Muscle layer of colon (tissue), 2 donors: ENCODE data around the gene ALG2.

ENCODE experiments used
- H3K27ac ChIP-seq: one replicate; pipeline ENCODE4 v1.7.0; 2013; ENCODE audit warnings: low read depth, mild to moderate bottlenecking, low read length, moderate library complexity
- H3K27me3 ChIP-seq, 2 donors: one replicate each; pipeline ENCODE4 v1.7.0; 2013; ENCODE audit warnings: low read length in 2 of 2, mild to moderate bottlenecking in 2 of 2; ENCODE audit not compliant: insufficient read depth in 2 of 2, control insufficient read depth in 1 of 2
- H3K36me3 ChIP-seq: one replicate; pipeline ENCODE4 v1.7.0; 2013; ENCODE audit warnings: mild to moderate bottlenecking, low read length; ENCODE audit not compliant: insufficient read depth
- H3K4me1 ChIP-seq: one replicate; pipeline ENCODE4 v1.7.0; 2013; ENCODE audit warnings: mild to moderate bottlenecking, low read length; ENCODE audit not compliant: insufficient read depth
- H3K4me3 ChIP-seq, 2 donors: one replicate each; pipeline ENCODE4 v1.7.0; 2013; ENCODE audit warnings: low read length in 2 of 2, low read depth in 1 of 2, mild to moderate bottlenecking in 1 of 2, moderate library complexity in 1 of 2
- H3K9ac ChIP-seq: one replicate; pipeline ENCODE4 v1.7.0; 2013; ENCODE audit warnings: low read length
- H3K9me3 ChIP-seq: one replicate; pipeline ENCODE4 v1.7.0; 2013; ENCODE audit warnings: mild to moderate bottlenecking, low read length
- donor health status: abdominal sarcoma.
- donor health status: Adenocarcinoma of cecum.

ALG2 gene

DNA sequence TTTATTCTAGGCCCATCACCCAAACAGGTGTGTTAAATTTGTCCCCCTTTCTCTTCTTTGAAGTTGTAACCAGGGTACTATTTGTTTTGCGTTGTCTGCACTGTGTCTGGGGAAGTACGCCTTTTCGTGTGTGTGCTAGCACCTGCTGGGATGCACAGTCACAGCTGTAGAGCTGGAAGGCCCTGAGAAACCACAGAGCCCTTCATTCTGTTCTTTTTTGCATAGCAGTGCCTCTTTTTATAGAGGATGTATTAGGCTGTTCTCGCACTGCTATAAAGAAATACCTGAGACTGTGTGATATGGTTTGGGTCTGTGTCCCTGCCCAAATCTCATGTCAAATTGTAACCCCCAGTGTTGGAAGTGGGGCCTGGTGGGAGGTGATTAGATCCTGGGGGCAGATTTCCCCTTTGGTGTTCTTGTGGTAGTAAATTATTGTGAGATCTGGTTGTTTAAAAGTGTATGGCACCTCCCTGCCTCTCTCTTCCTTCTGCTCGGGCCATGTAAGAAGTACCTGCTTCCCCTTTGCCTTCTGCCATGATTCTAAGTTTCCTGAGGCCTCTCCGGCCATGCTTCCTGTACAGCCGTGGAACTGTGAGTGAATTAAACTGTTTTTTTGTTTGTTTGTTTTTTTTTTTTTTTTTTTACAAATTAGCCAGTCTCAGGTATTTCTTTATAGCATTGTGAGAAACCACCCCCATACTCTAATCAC lies 14.3 kb upstream of the ALG2 start:
- Histone ChIP-seq H3K4me3 (no peak overlapping the region), H3K27me3 (no peaks in the 10 kb centered on the region), H3K9ac (no peak overlapping the region), H3K9me3 (no peaks in the 10 kb centered on the region), H3K4me1 (peaks cover 12% of the 10 kb centered on the region), H3K27ac (no peak overlapping the region), H3K36me3 (peaks cover 24% of the 10 kb centered on the region)

- Histone ChIP-seq H3K9ac (no peak overlapping the region), H3K27me3 (no peaks in the 10 kb centered on the region), H3K4me3 (no peak overlapping the region), H3K4me1 (peaks cover 12% of the 10 kb centered on the region), H3K36me3 (peaks cover 34% of the 10 kb centered on the region), H3K27ac (no peak overlapping the region), H3K9me3 (no peaks in the 10 kb centered on the region)
These were observed 13.3 kb upstream of the ALG2 start for GRCh38 chr9:99235069-99235468.

GRCh38 chr9:99234618-99235017 lies 12.9 kb upstream of the ALG2 start:
- Histone ChIP-seq H3K27ac (no peak overlapping the region), H3K9ac (no peak overlapping the region), H3K4me1 (peaks cover 12% of the 10 kb centered on the region), H3K4me3 (no peak overlapping the region), H3K9me3 (no peaks in the 10 kb centered on the region), H3K36me3 (peaks cover 34% of the 10 kb centered on the region), H3K27me3 (no peaks in the 10 kb centered on the region)

GRCh38 chr9:99231711-99232110 lies 10.0 kb upstream of the ALG2 start:
- Histone ChIP-seq H3K9ac (no peak overlapping the region), H3K4me3 (no peak overlapping the region), H3K27ac (no peak overlapping the region), H3K9me3 (no peaks in the 10 kb centered on the region), H3K4me1 (peaks cover 12% of the 10 kb centered on the region), H3K27me3 (no peaks in the 10 kb centered on the region), H3K36me3 (peaks cover 46% of the 10 kb centered on the region)

GRCh38 chr9:99230206-99230605 lies 8.5 kb upstream of the ALG2 start:
- H3K4me3 ChIP-seq, result no peak overlapping the region
- H3K9ac ChIP-seq, result no peak overlapping the region
- H3K9me3 ChIP-seq, result no peaks in the 10 kb centered on the region
- peaks cover 50% of the 10 kb centered on the region for H3K36me3 ChIP-seq
- no peaks in the 10 kb centered on the region for H3K27me3 ChIP-seq
- peaks cover 10% of the 10 kb centered on the region for H3K4me1 ChIP-seq
- H3K27ac ChIP-seq, result no peak overlapping the region

- H3K4me3 ChIP-seq, result no peak overlapping the region
- H3K9me3 ChIP-seq, result no peaks in the 10 kb centered on the region
- H3K27ac ChIP-seq, result no peak overlapping the region
- H3K4me1 ChIP-seq, result peaks cover 23% of the 10 kb centered on the region
- no peaks in the 10 kb centered on the region for H3K27me3 ChIP-seq
- H3K36me3 ChIP-seq, result peaks cover 39% of the 10 kb centered on the region
- no peak overlapping the region for H3K9ac ChIP-seq
These were observed 4.3 kb upstream of the ALG2 start for GRCh38 chr9:99226054-99226453.

DNA sequence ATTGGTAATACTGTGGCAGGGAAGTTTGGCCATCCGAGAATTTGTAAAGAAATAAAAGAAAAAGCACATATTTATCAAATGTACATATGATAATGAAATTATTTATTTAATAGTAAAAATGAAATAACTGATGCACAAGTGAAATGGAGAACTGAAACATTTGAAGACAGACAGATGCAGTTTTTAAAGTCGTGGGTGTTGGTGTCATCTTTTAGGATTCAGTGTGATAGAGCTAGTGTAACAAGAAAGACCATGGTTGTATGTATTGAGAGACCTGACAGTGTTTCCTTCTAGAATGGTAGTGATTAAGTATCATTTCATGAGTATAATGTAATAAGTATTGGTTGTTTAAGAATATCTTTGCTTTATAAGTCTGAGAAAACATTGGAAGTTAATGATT lies 2.7 kb upstream of the ALG2 start:
- no peak overlapping the region for H3K9ac ChIP-seq
- no peak overlapping the region for H3K4me3 ChIP-seq
- no peak overlapping the region for H3K27ac ChIP-seq
- H3K27me3 ChIP-seq, result no peaks in the 10 kb centered on the region
- peaks cover 28% of the 10 kb centered on the region for H3K36me3 ChIP-seq
- peaks cover 37% of the 10 kb centered on the region for H3K4me1 ChIP-seq
- H3K9me3 ChIP-seq, result no peaks in the 10 kb centered on the region

DNA sequence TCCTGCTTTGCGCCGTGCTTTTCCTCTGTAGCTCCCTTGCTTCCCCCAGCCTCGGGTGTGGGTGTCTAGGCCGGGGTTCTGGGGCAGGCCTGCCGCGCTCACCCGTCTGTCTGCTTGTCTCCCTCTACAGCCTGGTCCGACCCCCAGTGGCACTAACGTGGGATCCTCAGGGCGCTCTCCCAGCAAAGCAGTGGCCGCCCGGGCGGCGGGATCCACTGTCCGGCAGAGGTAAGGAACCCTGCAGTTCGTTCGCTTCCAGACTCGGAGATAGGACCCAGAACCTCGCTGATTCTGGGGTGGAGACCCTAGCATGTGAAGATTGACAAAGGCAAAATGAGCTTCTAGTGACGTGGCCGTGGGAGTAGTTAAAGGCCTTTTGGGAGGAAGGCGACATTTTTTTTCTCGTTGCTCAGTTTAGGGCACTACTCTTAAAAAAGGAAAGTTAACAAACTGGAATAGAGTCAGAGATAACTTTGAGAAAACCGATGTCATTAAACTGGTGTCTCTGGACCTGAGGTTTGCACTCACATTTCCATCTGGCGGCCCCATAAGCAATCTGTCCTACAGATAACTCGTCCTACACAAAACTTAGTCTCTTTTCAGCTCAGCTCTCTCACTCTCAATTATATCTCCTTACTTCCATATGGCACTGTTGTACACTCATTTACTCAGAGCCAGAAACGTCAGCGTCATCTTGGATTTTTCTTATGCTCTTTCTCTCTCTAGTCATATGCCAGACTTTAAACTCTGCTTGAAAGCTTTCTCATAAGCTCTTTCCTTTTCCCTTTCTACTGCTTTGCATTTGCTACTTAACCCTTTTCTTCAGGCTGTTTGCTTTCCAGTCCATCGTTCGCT lies 901 bp upstream of the ALG2 start:
- peak overlapping the region; percentile 94 for H3K27ac ChIP-seq
- peak overlapping the region; percentile 80 to 99 for H3K4me3 ChIP-seq
- H3K36me3 ChIP-seq, result peaks cover 18% of the 10 kb centered on the region
- peaks cover 37% of the 10 kb centered on the region for H3K4me1 ChIP-seq
- peak overlapping the region; percentile 97 for H3K9ac ChIP-seq
- H3K9me3 ChIP-seq, result no peaks in the 10 kb centered on the region
- no peaks in the 10 kb centered on the region for H3K27me3 ChIP-seq

GRCh38 chr9:99221266-99221620 lies 499 bp downstream of the ALG2 start:
- Histone ChIP-seq H3K4me1 (peaks cover 37% of the 10 kb centered on the region), H3K4me3 (peak overlapping the region; percentile 80 to 99), H3K27ac (peak overlapping the region; percentile 94), H3K36me3 (peaks cover 20% of the 10 kb centered on the region), H3K9ac (peak overlapping the region; percentile 97), H3K9me3 (no peaks in the 10 kb centered on the region), H3K27me3 (no peaks in the 10 kb centered on the region)

DNA sequence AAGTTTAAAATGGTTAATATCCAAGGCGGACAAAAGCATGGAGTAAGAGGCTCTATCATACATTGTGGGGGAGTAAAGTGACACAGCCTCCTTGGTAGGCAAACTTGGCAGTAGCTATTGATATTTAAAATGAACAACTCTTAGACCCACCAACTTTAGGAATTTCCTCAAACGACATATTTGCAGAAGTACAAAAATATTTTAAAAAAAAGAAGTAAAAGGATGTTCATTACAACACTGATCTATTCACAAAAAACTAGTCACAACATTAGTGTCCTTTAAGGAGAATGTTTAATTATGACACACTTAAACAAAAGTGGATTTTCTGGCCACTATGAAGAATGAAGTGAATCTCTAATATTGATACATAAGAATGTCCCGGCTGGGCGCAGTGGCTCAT lies 1.7 kb downstream of the ALG2 start:
- H3K9me3 ChIP-seq, result no peaks in the 10 kb centered on the region
- peaks cover 35% of the 10 kb centered on the region for H3K4me1 ChIP-seq
- no peaks in the 10 kb centered on the region for H3K27me3 ChIP-seq
- H3K9ac ChIP-seq, result peak overlapping the region; percentile 14
- H3K36me3 ChIP-seq, result peaks cover 21% of the 10 kb centered on the region
- H3K27ac ChIP-seq, result no peak overlapping the region
- H3K4me3 ChIP-seq, result no peak overlapping the region

DNA sequence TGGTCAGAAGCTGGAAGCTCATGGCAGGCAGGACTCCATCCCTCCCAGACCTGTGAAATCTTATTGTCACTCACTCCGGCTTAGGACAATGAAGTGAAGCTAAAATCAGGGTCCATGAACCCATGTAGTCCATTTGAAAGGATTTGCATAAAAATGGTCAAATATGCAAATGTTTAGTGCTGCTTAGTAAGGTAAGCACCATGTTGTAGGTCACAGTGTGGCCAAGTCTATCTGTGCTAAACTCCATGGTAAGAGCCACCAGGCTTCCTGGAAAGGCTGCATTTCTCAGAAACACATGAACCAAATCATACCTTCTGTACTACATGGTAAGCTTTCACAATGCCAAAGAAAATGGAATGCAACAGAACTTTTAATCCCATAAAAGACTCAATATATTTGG lies 5.7 kb downstream of the ALG2 start:
- Histone ChIP-seq H3K4me3 (no peak overlapping the region), H3K4me1 (peaks cover 14% of the 10 kb centered on the region), H3K9ac (no peak overlapping the region), H3K9me3 (no peaks in the 10 kb centered on the region), H3K36me3 (peaks cover 14% of the 10 kb centered on the region), H3K27ac (no peak overlapping the region), H3K27me3 (no peaks in the 10 kb centered on the region)
